HG02798 (cell line): Measurements from ENCODE around the gene IRF7.
A peak's percentile ranks its signal among the peaks of the same experiment; 100 is the strongest.

ENCODE experiments used
- ATAC-seq: cut with Tn5 transposase; IDR thresholded peaks from one replicate; pipeline ENCODE4 v1.9.1; 2021; ENCODE audit warnings: mild to moderate bottlenecking; ENCODE audit not compliant: unreplicated experiment, poor library complexity

Gene IRF7

GRCh38 chr11:568306-569157, 47.2 kb downstream of the IRF7 start:
- peak; percentile 92 for ATAC-seq

- no peak for ATAC-seq
Observed at GRCh38 chr11:567629-568292, 48.0 kb downstream of the IRF7 start.

GRCh38 chr11:567011-567628, 48.6 kb downstream of the IRF7 start:
- no peak for ATAC-seq

- ATAC-seq, result no peak
Observed at GRCh38 chr11:565921-566509, 49.7 kb downstream of the IRF7 start.

GRCh38 chr11:563812-564578, 51.8 kb downstream of the IRF7 start:
- ATAC-seq, result no peak

GRCh38 chr11:563066-563811, 52.5 kb downstream of the IRF7 start:
- no peak for ATAC-seq
